ENCODE results near the gene FCRL2. TPM values are rescaled to one million over a fixed set of nuclear protein-coding genes. Genes with fewer than 3 reads are reported as not detected.

Gene FCRL2
- total RNA-seq, 1 experiment from 2014 or later: 0.14 TPM

DNA sequence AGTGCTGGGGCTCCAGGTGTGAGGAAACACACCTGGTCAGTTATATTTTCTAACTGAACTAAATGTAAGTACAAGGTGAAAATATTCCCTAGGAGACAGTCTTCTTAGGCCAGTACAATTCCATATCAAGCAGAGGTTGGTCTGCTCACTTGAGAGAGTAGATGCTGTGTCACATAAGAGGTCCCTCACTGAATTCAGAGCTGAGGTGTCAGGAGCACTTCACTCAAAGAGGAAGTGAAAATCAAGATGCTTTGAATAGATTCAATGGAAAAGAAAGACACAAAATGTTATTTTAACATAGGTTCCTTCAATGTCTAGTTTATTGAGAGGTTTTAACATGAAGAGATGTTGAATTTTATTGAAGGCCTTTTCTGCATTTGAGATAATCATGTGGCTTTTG lies 72.1 kb downstream of the FCRL2 start:
- peaks cover 8% of the 10 kb centered on the region for H3K9me3 Mint-ChIP-seq (ENCODE audit: low read depth, unreplicated experiment)
- no peaks in the 10 kb centered on the region for H3K4me1 Mint-ChIP-seq (ENCODE audit: low read depth, unreplicated experiment)
- no peak overlapping the region for H3K27ac Mint-ChIP-seq (ENCODE audit: unreplicated experiment)
- BruUV-seq (replicated peaks): no TSS peak
- intact Hi-C loops (cut with micrococcal nuclease; ENCODE audit: unreplicated experiment): no loop called here
- H3K4me3 Mint-ChIP-seq (ENCODE audit: low read depth, unreplicated experiment): no peak overlapping the region
- no peak for DNase-seq
- no peaks in the 10 kb centered on the region for H3K27me3 Mint-ChIP-seq (ENCODE audit: unreplicated experiment)
- TF ChIP-seq, protein P1, sequence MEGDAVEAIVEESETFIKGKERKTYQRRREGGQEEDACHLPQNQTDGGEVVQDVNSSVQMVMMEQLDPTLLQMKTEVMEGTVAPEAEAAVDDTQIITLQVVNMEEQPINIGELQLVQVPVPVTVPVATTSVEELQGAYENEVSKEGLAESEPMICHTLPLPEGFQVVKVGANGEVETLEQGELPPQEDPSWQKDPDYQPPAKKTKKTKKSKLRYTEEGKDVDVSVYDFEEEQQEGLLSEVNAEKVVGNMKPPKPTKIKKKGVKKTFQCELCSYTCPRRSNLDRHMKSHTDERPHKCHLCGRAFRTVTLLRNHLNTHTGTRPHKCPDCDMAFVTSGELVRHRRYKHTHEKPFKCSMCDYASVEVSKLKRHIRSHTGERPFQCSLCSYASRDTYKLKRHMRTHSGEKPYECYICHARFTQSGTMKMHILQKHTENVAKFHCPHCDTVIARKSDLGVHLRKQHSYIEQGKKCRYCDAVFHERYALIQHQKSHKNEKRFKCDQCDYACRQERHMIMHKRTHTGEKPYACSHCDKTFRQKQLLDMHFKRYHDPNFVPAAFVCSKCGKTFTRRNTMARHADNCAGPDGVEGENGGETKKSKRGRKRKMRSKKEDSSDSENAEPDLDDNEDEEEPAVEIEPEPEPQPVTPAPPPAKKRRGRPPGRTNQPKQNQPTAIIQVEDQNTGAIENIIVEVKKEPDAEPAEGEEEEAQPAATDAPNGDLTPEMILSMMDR (IDR thresholded peaks at IDR 0.05; ENCODE audit: unreplicated experiment): no peak
- no peaks in the 10 kb centered on the region for H3K36me3 Mint-ChIP-seq (ENCODE audit: insufficient read depth, unreplicated experiment)
- CTCF ChIA-PET: no interaction called here

DNA sequence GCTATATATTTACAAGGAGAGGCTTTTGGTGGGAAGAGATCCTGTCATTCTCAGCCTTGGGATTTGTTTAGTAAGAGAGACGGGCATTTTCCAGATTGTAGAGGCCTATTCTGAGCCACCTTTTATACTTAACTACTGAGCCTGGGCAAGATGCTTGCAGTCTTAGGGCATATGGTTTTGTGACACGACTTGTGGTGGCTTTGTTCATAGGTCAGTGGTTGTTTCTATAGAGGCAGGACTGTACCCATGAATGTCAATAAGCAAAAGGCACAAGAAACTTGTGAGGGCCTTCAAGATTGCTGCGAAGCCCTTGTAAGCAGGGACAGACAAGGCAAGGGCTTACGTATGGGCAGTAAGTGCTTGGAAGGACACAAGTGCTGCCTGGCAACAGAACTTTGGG lies 73.0 kb downstream of the FCRL2 start:
- no peak overlapping the region for H3K27ac Mint-ChIP-seq (ENCODE audit: unreplicated experiment)
- DNase-seq: no peak
- intact Hi-C loops (cut with micrococcal nuclease; ENCODE audit: unreplicated experiment): no loop called here
- no peaks in the 10 kb centered on the region for H3K4me1 Mint-ChIP-seq (ENCODE audit: low read depth, unreplicated experiment)
- H3K36me3 Mint-ChIP-seq (ENCODE audit: insufficient read depth, unreplicated experiment): no peaks in the 10 kb centered on the region
- TF ChIP-seq, protein P1 (IDR thresholded peaks at IDR 0.05; ENCODE audit: unreplicated experiment): no peak
- no peak overlapping the region for H3K4me3 Mint-ChIP-seq (ENCODE audit: low read depth, unreplicated experiment)
- no TSS peak for BruUV-seq (replicated peaks)
- CTCF ChIA-PET: no interaction called here
- peaks cover 8% of the 10 kb centered on the region for H3K9me3 Mint-ChIP-seq (ENCODE audit: low read depth, unreplicated experiment)
- no peaks in the 10 kb centered on the region for H3K27me3 Mint-ChIP-seq (ENCODE audit: unreplicated experiment)

DNA sequence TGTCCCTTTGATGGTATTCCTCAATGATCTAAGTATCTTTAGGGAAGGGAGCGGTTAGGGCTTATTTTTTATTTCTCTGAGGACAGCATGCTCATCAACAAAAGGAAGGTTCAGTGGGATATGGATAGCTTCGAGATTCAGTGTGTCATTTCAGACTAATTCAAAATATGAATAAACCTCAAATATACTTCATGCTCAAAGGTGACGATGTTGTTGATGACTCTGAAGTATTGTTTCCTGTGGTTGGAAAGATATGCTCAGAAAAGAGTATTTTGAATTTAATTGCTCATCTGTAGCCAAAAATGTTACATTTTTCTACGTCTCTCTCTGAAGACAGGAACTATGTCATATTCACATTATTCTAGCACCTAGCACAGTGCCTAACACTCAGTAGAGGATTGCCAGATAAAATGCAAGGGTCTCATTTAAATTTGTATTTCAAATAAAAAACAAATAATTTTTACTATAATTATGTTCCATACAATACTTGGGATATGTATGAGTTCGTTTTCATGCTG lies 74.6 kb downstream of the FCRL2 start:
- Mint-ChIP-seq H3K4me1 (ENCODE audit: low read depth, unreplicated experiment) (no peaks in the 10 kb centered on the region), H3K4me3 (ENCODE audit: low read depth, unreplicated experiment) (no peak overlapping the region), H3K27me3 (ENCODE audit: unreplicated experiment) (no peaks in the 10 kb centered on the region), H3K27ac (ENCODE audit: unreplicated experiment) (no peak overlapping the region), H3K36me3 (ENCODE audit: insufficient read depth, unreplicated experiment) (no peaks in the 10 kb centered on the region), H3K9me3 (ENCODE audit: low read depth, unreplicated experiment) (peaks cover 3% of the 10 kb centered on the region)
- TF ChIP-seq, protein P1 (IDR thresholded peaks at IDR 0.05; ENCODE audit: unreplicated experiment): no peak
- DNase-seq: no peak
- CTCF ChIA-PET: no interaction called here
- no TSS peak for BruUV-seq (replicated peaks)
- intact Hi-C loops (cut with micrococcal nuclease; ENCODE audit: unreplicated experiment): no loop called here

DNA sequence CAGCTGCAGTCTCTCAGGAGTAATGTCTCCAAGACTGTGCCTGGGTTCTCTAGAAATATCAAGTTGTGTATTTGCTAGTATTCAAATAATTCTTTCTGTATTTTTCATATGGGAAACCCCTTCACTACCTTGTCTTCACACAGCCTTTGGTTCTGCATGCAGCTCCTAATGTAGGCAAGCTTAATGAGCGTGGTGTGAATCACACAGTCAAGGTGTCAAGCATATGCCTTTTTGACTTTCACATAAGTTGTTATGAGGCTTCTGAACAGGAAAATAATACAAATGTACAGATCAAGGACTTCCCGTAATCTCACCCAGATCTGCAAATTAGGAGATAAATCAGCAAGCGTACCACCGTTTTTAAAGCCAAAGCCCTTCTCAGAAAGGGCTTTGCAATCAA lies 76.2 kb downstream of the FCRL2 start, which contains the start of gene FCRL3:
FCRL3 (minus strand) TSS at position 38 of the 400 bp plus-strand sequence. CDS start 280 bp downstream, outside the sequence.
- Mint-ChIP-seq H3K4me1 (ENCODE audit: low read depth, unreplicated experiment) (no peaks in the 10 kb centered on the region), H3K9me3 (ENCODE audit: low read depth, unreplicated experiment) (no peaks in the 10 kb centered on the region), H3K4me3 (ENCODE audit: low read depth, unreplicated experiment) (no peak within 1 kb of the TSS), H3K27me3 (ENCODE audit: unreplicated experiment) (no peaks in the 10 kb centered on the region), H3K27ac (ENCODE audit: unreplicated experiment) (no peak within 1 kb of the TSS), H3K36me3 (ENCODE audit: insufficient read depth, unreplicated experiment) (no peaks in the 10 kb centered on the region)
- no TSS peak for BruUV-seq (replicated peaks)
- intact Hi-C loops (cut with micrococcal nuclease; ENCODE audit: unreplicated experiment): no loop called here
- DNase-seq: no peak
- TF ChIP-seq, protein P1 (IDR thresholded peaks at IDR 0.05; ENCODE audit: unreplicated experiment): no peak
- CTCF ChIA-PET: no interaction called here
